ENCODE measurements around the gene CHD9.

GRCh38 chr16:53069772-53070171 is 15.0 kb downstream of the CHD9 start:
- no peak for TF ChIP-seq CTCF (conservative IDR thresholded peaks at IDR 0.05)
- no peak for TF ChIP-seq ZFX (IDR thresholded peaks at IDR 0.05)

Measured in C4-2B (cell line).